ENCODE data around the gene RTL1. TPM values are rescaled to one million over a fixed set of nuclear protein-coding genes. Genes with fewer than 3 reads are reported as not detected.

The RTL1 gene
- total and polyA plus RNA-seq, 10 of the 15 experiments (the other 5 are each of a cell fraction or from before 2014, with no cell fraction given) = not detected

DNA sequence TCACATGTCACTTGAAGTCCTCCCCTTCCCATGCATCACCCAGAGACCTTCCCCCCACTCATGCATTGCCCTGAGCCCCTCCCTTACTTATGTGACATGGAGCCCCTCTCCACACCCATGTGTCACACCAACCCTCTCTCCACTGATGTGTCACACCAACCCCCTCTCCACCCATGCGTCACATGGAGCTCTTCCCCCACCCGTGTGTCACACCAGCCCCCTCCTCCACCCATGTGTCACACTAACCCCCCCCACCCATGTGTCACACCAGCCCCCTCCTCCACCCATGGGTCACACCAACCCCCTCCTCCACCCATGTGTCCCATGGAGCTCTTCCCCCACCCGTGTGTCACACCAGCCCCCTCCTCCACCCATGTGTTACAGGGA, 30.4 kb downstream of the RTL1 start:
- no peaks in the 10 kb centered on the region for H3K27me3 ChIP-seq (replicated peaks in 1 of 2; ENCODE audit: control insufficient read depth in 2 of 2, insufficient read depth in 2 of 2, low read length in 1 of 2)
- intact Hi-C loops (cut with micrococcal nuclease; ENCODE audit: unreplicated experiment) = no loop called here
- TF ChIP-seq HDAC6 (IDR thresholded peaks at IDR 0.05; ENCODE audit: unreplicated experiment) = no peak
- TF ChIP-seq FOS (IDR thresholded peaks at IDR 0.05; ENCODE audit: borderline replicate concordance, extremely low read depth, insufficient read length) = no peak
- no peak for TF ChIP-seq TCF3 (IDR thresholded peaks at IDR 0.05; ENCODE audit: borderline replicate concordance, insufficient read depth, low read depth, low read length)
- TF ChIP-seq, protein P1, sequence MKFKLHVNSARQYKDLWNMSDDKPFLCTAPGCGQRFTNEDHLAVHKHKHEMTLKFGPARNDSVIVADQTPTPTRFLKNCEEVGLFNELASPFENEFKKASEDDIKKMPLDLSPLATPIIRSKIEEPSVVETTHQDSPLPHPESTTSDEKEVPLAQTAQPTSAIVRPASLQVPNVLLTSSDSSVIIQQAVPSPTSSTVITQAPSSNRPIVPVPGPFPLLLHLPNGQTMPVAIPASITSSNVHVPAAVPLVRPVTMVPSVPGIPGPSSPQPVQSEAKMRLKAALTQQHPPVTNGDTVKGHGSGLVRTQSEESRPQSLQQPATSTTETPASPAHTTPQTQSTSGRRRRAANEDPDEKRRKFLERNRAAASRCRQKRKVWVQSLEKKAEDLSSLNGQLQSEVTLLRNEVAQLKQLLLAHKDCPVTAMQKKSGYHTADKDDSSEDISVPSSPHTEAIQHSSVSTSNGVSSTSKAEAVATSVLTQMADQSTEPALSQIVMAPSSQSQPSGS (IDR thresholded peaks at IDR 0.05; ENCODE audit: low read length) = no peak
- H3K79me2 ChIP-seq (ENCODE audit: control insufficient read depth, insufficient read depth, low read length) = no peaks in the 10 kb centered on the region
- no peaks in the 10 kb centered on the region for H3K4me1 ChIP-seq (ENCODE audit: control insufficient read depth, insufficient read depth, low read length)
- no peaks in the 10 kb centered on the region; the same call in 2 of the 3 replicates for H3K9me3 ChIP-seq (replicated peaks; ENCODE audit: control insufficient read depth, insufficient read depth, low read length)
- RAD21 ChIA-PET (ENCODE audit: unreplicated experiment) = no interaction called here
- SMC1A ChIA-PET (ENCODE audit: uncharacterized antibody, unreplicated experiment) = no interaction called here
- CTCF ChIA-PET = no interaction called here
- POLR2A ChIA-PET = no interaction called here
- FAIRE-seq (no peak), DNase-seq (ENCODE audit: low read depth, low spot score) (no peak), ATAC-seq (no peak)
- no TSS peak for BruUV-seq (replicated peaks)
- no peaks in the 10 kb centered on the region for H3K36me3 ChIP-seq (ENCODE audit: control insufficient read depth in 2 of 2, insufficient read depth in 2 of 2, low read length in 1 of 2)
- no peak overlapping the region for H3K4me3 ChIP-seq
- no peak overlapping the region for H3K27ac ChIP-seq (ENCODE audit: control insufficient read depth, insufficient read depth)
- H3K4me2 ChIP-seq (ENCODE audit: control insufficient read depth, insufficient read depth) = no peak overlapping the region
- H2AFZ ChIP-seq (ENCODE audit: control insufficient read depth, low read depth, low read length) = no peak overlapping the region
- in situ Hi-C loops (cut with MboI) = no loop called here
- no peak overlapping the region for H3K9ac ChIP-seq (ENCODE audit: control insufficient read depth, insufficient read depth, low read length)
- H4K20me1 ChIP-seq (ENCODE audit: control insufficient read depth, insufficient read depth) = no peaks in the 10 kb centered on the region
- WGBS (ENCODE audit: insufficient coverage, insufficient replicate concordance, low lambda C conversion rate, missing lambda C conversion rate) = 46% methylated on average over 3 of the region's 3 CpGs

DNA sequence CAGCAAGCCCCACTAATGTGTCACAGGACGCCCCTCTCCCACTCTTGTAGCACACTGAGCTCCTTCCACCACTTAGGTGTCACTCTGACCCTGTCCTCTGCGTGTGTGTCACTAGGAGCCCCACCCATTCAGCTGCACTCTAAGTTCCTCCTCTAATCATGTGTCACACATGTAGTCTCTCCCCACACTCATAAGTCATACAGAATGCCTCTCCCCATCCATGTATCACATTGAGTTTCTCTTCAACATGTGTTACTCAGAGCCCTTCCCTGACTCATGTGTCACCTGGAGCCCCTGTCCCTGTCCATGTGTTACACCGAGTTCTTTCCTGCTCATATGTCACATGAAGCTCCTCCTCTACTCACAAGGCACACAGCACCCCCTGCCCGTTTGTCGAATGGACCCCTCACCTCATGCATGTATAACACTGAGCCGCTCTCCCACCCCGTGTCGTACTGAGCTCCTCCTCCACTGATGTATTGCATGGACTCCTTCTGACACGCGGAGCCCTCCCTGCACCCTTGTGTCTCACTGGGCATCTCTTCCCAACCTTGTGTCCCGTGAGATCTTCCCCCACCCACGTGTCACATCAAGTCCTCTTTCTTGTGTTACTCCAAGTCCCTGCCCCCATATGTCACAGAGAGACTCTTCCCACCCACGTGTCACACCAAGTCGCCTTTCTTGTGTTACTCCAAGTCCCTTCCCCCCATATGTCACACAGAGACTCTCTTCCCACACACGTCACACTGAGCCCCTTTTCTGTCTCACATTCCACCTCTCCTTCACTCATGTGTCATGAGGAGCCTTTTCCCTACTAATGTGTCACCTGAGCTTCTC, 31.0 kb downstream of the RTL1 start:
- ChIA-PET CTCF (no interaction called here), RAD21 (ENCODE audit: unreplicated experiment) (no interaction called here), SMC1A (ENCODE audit: uncharacterized antibody, unreplicated experiment) (no interaction called here), POLR2A (no interaction called here)
- Histone ChIP-seq H3K36me3 (ENCODE audit: control insufficient read depth in 2 of 2, insufficient read depth in 2 of 2, low read length in 1 of 2) (no peaks in the 10 kb centered on the region), H3K79me2 (ENCODE audit: control insufficient read depth, insufficient read depth, low read length) (no peaks in the 10 kb centered on the region), H3K27ac (ENCODE audit: control insufficient read depth, insufficient read depth) (no peak overlapping the region), H3K4me1 (ENCODE audit: control insufficient read depth, insufficient read depth, low read length) (no peaks in the 10 kb centered on the region), H3K27me3 (replicated peaks in 1 of 2; ENCODE audit: control insufficient read depth in 2 of 2, insufficient read depth in 2 of 2, low read length in 1 of 2) (no peaks in the 10 kb centered on the region), H3K9me3 (replicated peaks; ENCODE audit: control insufficient read depth, insufficient read depth, low read length) (no peaks in the 10 kb centered on the region; the same call in 2 of the 3 replicates), H2AFZ (ENCODE audit: control insufficient read depth, low read depth, low read length) (no peak overlapping the region), H3K4me2 (ENCODE audit: control insufficient read depth, insufficient read depth) (no peak overlapping the region), H3K4me3 (no peak overlapping the region), H3K9ac (ENCODE audit: control insufficient read depth, insufficient read depth, low read length) (no peak overlapping the region), H4K20me1 (ENCODE audit: control insufficient read depth, insufficient read depth) (no peaks in the 10 kb centered on the region)
- DNase-seq (ENCODE audit: low read depth, low spot score) (no peak), FAIRE-seq (no peak), ATAC-seq (no peak)
- WGBS (ENCODE audit: insufficient coverage, insufficient replicate concordance, low lambda C conversion rate, missing lambda C conversion rate) = 56% methylated on average over 15 of the region's 15 CpGs
- in situ Hi-C loops (cut with MboI) (no loop called here), intact Hi-C loops (cut with micrococcal nuclease; ENCODE audit: unreplicated experiment) (no loop called here)
- no TSS peak for BruUV-seq (replicated peaks)
- TF ChIP-seq, protein P2, sequence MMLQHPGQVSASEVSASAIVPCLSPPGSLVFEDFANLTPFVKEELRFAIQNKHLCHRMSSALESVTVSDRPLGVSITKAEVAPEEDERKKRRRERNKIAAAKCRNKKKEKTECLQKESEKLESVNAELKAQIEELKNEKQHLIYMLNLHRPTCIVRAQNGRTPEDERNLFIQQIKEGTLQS (IDR thresholded peaks at IDR 0.05; ENCODE audit: borderline replicate concordance, extremely low read depth, low read depth, low read length) = no peak
- TF ChIP-seq, protein P3, sequence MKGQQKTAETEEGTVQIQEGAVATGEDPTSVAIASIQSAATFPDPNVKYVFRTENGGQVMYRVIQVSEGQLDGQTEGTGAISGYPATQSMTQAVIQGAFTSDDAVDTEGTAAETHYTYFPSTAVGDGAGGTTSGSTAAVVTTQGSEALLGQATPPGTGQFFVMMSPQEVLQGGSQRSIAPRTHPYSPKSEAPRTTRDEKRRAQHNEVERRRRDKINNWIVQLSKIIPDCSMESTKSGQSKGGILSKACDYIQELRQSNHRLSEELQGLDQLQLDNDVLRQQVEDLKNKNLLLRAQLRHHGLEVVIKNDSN (IDR thresholded peaks at IDR 0.05; ENCODE audit: borderline replicate concordance, extremely low read length, insufficient read depth, low read depth, low read length) = no peak
- TF ChIP-seq, protein P4, sequence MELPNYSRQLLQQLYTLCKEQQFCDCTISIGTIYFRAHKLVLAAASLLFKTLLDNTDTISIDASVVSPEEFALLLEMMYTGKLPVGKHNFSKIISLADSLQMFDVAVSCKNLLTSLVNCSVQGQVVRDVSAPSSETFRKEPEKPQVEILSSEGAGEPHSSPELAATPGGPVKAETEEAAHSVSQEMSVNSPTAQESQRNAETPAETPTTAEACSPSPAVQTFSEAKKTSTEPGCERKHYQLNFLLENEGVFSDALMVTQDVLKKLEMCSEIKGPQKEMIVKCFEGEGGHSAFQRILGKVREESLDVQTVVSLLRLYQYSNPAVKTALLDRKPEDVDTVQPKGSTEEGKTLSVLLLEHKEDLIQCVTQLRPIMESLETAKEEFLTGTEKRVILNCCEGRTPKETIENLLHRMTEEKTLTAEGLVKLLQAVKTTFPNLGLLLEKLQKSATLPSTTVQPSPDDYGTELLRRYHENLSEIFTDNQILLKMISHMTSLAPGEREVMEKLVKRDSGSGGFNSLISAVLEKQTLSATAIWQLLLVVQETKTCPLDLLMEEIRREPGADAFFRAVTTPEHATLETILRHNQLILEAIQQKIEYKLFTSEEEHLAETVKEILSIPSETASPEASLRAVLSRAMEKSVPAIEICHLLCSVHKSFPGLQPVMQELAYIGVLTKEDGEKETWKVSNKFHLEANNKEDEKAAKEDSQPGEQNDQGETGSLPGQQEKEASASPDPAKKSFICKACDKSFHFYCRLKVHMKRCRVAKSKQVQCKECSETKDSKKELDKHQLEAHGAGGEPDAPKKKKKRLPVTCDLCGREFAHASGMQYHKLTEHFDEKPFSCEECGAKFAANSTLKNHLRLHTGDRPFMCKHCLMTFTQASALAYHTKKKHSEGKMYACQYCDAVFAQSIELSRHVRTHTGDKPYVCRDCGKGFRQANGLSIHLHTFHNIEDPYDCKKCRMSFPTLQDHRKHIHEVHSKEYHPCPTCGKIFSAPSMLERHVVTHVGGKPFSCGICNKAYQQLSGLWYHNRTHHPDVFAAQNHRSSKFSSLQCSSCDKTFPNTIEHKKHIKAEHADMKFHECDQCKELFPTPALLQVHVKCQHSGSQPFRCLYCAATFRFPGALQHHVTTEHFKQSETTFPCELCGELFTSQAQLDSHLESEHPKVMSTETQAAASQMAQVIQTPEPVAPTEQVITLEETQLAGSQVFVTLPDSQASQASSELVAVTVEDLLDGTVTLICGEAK (IDR thresholded peaks at IDR 0.05; ENCODE audit: borderline replicate concordance) = no peak

Measured in GM12878 (cell line).